Fibroblast of villous mesenchyme (primary cell): ENCODE results near the gene CEND1. TPM values are rescaled to one million over a fixed set of nuclear protein-coding genes. Genes with fewer than 3 reads are reported as not detected.
A peak's percentile ranks its signal among the peaks of the same experiment; 100 is the strongest.

Source experiments
- DNase-seq: peaks from one replicate; pipeline ENCODE4 v3.0.0-alpha.2; 2010; ENCODE audit warnings: low read depth
- H3K4me3 ChIP-seq: 2 replicates; pipeline ENCODE4 v1.5.1; 2011; ENCODE audit warnings: low read depth, mild to moderate bottlenecking, low read length
- CTCF ChIP-seq: IDR thresholded peaks from 2 replicates; pipeline ENCODE4 v1.5.1; 2012; ENCODE audit warnings: low read depth, mild to moderate bottlenecking, low read length; ENCODE audit not compliant: insufficient read depth
- total RNA-seq: library from RNA; depleted of rRNA; stranded (reverse); fragments of >200 nt; gene quantifications from 2 replicates; pipeline ENCODE4 v1.2.3, GENCODE V29; 2012

Gene CEND1
- total RNA-seq, 1 donor, result 0.43 TPM

- no peak for DNase-seq
- TF ChIP-seq CTCF, result no peak
- H3K4me3 ChIP-seq, result no peak overlapping the region
Observed at GRCh38 chr11:799641-800316, 9.9 kb upstream of the CEND1 start.

- H3K4me3 ChIP-seq, result peak within 1 kb of the TSS; percentile 74
- peak; percentile 71 for DNase-seq
- TF ChIP-seq CTCF, result peak; percentile 65
Observed at GRCh38 chr11:798093-798713, 8.3 kb upstream of the CEND1 start, which contains the start of gene SLC25A22. SLC25A22 (minus strand) TSS chr11:798281; CDS start chr11:795006, 3,275 bp downstream.

- peak overlapping the region; percentile 74 for H3K4me3 ChIP-seq
- DNase-seq, result peak; percentile 91
- TF ChIP-seq CTCF, result no peak
Observed at GRCh38 chr11:797296-798092, 7.6 kb upstream of the CEND1 start.

- DNase-seq, result no peak
- no peak for TF ChIP-seq CTCF
- H3K4me3 ChIP-seq, result peak overlapping the region; percentile 74
Observed at GRCh38 chr11:796565-797295, 6.8 kb upstream of the CEND1 start.

- TF ChIP-seq CTCF, result no peak
- peak overlapping the region; percentile 74 for H3K4me3 ChIP-seq
- peak; percentile 89 for DNase-seq
Observed at GRCh38 chr11:795634-796564, 6.0 kb upstream of the CEND1 start.
